Effector CD8-positive, alpha-beta T cell (primary cell): ENCODE measurements around the gene LGR6.
"Not testable (repeated sequence)": the region's sequence is repeated elsewhere in the genome, so short reads cannot be mapped to it uniquely, and the experiment has no call there.

Experiments
- DNase-seq: peaks from one replicate; lab custom pipeline; 2025; lab: John Stamatoyannopoulos, UW

Gene LGR6

GRCh38 chr1:202176949-202177927 lies 16.4 kb upstream of the LGR6 start:
- no peak for DNase-seq

GRCh38 chr1:202179828-202180750 lies 13.5 kb upstream of the LGR6 start:
- DNase-seq = no peak

- DNase-seq = not testable (repeated sequence)
Observed at GRCh38 chr1:202180751-202181139, 12.9 kb upstream of the LGR6 start.

GRCh38 chr1:202181586-202181985 lies 12.0 kb upstream of the LGR6 start:
- no peak for DNase-seq

- no peak for DNase-seq
Observed at GRCh38 chr1:202182040-202182877, 11.3 kb upstream of the LGR6 start.

- DNase-seq = peak; percentile 59
Observed at GRCh38 chr1:202184750-202185460, 8.7 kb upstream of the LGR6 start.

GRCh38 chr1:202186327-202186726 lies 7.3 kb upstream of the LGR6 start:
- DNase-seq = no peak

- DNase-seq = no peak
Observed at GRCh38 chr1:202187041-202187671, 6.4 kb upstream of the LGR6 start.

- DNase-seq = no peak
Observed at GRCh38 chr1:202187697-202188407, 5.7 kb upstream of the LGR6 start.

- peak; percentile 67 for DNase-seq
Observed at GRCh38 chr1:202189001-202189790, 4.4 kb upstream of the LGR6 start.

GRCh38 chr1:202189918-202190715 lies 3.5 kb upstream of the LGR6 start:
- no peak for DNase-seq

- DNase-seq = not testable (repeated sequence)
Observed at GRCh38 chr1:202191391-202191790, 2.2 kb upstream of the LGR6 start.

GRCh38 chr1:202192770-202193613 lies 607 bp upstream of the LGR6 start:
- DNase-seq = peak; percentile 30

GRCh38 chr1:202194328-202194648 lies 689 bp downstream of the LGR6 start:
- no peak for DNase-seq

GRCh38 chr1:202197653-202198365 lies 4.2 kb downstream of the LGR6 start:
- DNase-seq = no peak

- DNase-seq = no peak
Observed at GRCh38 chr1:202198366-202198724, 4.7 kb downstream of the LGR6 start.
